Measurements from ENCODE around the gene SORBS2.

The SORBS2 gene

DNA sequence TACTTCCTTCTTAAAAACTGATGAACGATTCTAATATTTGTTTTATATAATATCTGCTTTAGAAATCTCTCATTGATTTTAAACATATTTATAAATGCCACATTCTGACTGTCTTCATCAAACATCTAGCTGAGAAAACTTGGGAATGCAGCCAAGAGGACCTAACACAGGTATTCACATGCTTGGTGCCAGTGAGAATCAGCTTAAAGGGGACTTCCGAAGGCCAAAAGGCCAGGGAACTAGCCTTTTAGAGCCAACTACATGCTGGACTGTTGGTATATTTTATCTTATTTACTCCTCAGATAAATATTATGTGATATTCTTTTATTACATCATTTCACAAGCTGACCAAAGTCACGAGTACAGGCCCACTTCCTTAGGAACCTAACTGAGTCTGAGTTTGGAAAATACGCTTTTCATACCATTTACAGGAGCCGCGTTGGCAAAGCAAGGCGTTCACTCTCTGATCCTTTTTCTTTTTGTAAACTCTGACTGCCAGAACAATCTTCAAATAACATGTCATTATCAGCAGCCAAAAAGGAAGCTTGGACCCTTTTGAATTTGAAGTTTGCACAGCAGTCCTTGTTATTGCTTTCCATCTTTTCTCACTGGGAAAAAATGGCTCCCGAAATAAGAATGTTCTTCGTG, 235.6 kb downstream of the SORBS2 start:
- Histone ChIP-seq H3K27ac (ENCODE audit: low read depth, low read length) (peak overlapping the region; percentile 21), H3K9me3 (ENCODE audit: low read length) (no peaks in the 10 kb centered on the region), H3K9ac (ENCODE audit: low read length) (no peak overlapping the region), H3K36me3 (ENCODE audit: insufficient read depth, low read length) (no peaks in the 10 kb centered on the region), H3K4me3 (ENCODE audit: low read depth in 1 of 2, low read length in 2 of 2) (no peak overlapping the region), H3K27me3 (ENCODE audit: control insufficient read depth in 1 of 2, insufficient read depth in 2 of 2, low read length in 2 of 2) (no peaks in the 10 kb centered on the region), H3K4me1 (ENCODE audit: insufficient read depth, low read length) (peaks cover 20% of the 10 kb centered on the region)

DNA sequence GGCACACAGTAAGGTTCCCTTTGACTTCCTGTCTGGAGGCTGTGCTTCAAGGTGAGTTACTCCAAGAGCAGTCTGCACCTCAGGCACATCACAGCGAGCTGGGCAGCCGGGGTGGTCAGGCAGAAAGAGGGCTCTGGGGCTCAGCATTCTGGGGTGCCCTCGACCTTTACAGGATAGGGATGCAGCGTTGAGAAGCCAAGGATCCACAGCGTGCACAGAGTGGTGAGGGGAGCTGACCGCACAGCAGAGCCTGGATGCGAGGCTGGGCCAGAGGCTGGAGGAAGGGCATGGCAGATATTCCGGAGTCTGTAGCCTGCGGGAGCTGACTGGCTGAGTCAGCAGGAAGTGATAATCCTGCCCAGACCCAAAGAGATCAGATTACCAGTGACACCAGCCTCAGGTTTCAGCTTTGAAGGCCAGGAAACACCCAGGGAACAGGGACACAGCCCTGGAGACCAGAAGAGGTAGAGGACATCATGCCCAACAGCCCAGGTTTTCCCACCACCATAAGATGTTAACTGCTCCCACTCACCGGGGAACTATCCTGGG, 238.3 kb downstream of the SORBS2 start:
- Histone ChIP-seq H3K4me3 (ENCODE audit: low read depth in 1 of 2, low read length in 2 of 2) (no peak overlapping the region), H3K27me3 (ENCODE audit: control insufficient read depth in 1 of 2, insufficient read depth in 2 of 2, low read length in 2 of 2) (no peaks in the 10 kb centered on the region), H3K36me3 (ENCODE audit: insufficient read depth, low read length) (no peaks in the 10 kb centered on the region), H3K4me1 (ENCODE audit: insufficient read depth, low read length) (peaks cover 31% of the 10 kb centered on the region), H3K27ac (ENCODE audit: low read depth, low read length) (no peak overlapping the region), H3K9me3 (ENCODE audit: low read length) (no peaks in the 10 kb centered on the region), H3K9ac (ENCODE audit: low read length) (no peak overlapping the region)

DNA sequence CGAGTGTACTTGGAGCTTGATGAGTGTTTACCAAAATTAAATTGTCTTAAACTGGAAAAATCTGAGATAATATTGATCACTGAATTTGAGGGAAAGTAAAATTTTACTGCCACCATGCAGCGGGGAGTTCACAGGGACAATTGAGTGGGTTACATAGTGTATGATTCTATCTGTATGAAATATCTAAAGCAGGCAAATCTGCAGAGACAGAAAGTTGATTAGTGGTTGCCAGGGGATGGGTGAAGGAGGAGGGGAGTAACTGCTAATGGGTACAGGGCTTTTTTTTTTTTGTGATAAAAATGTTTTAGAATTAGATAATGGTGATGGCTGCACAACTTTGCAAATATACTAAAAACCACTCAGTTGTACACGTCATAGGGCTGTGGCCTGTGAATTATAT, 241.3 kb downstream of the SORBS2 start:
- Histone ChIP-seq H3K4me1 (ENCODE audit: insufficient read depth, low read length) (peaks cover 48% of the 10 kb centered on the region), H3K36me3 (ENCODE audit: insufficient read depth, low read length) (no peaks in the 10 kb centered on the region), H3K4me3 (ENCODE audit: low read depth in 1 of 2, low read length in 2 of 2) (no peak overlapping the region), H3K9ac (ENCODE audit: low read length) (no peak overlapping the region), H3K9me3 (ENCODE audit: low read length) (no peaks in the 10 kb centered on the region), H3K27ac (ENCODE audit: low read depth, low read length) (no peak overlapping the region), H3K27me3 (ENCODE audit: control insufficient read depth in 1 of 2, insufficient read depth in 2 of 2, low read length in 2 of 2) (no peaks in the 10 kb centered on the region)

DNA sequence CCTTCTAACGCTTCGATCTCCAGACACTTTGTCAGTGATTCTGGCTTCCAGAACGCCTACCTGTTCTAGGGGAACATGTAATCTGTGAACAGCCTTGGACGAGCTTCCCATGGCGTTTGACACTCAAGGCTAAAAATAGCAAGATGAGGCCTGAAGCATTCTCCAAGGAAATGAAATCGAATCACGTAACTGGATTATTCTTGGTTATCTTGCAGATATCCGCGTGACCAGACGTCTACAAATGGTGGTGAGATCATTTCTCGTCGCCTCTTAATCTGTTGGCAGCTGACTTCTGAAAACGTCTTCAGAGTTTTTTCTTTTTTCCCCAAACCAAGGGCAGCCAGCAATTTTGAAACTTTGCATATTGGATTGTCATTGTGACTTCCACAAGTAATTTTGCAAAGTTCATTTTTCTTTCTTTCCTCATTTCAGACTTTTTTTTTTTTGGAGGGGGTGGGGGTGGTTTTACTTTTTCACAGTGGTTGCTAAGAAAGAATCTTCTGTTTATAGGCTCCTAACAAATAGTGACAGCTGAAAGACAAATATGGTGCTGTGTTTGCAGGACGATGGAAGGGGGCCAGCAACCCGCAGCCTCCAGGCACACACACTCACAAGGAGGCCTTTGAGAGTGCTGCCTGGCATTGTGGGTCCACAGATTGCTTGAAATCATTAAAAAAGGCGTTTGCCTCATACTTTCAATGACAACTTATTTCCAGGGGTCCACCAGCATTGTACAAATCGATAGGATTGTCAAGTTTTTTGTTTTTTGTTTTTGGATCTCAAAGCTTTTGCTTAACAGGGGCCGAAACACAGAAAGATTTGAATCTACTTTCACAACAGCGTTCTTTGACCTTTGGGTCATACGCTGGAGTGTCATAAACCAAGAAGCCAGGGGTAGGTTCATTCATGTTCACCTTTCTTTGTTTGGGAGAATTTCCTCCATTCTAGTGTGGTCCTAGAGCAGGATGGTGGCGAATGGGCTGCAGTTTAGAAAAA, 244.3 kb downstream of the SORBS2 start:
- peak overlapping the region in 1 of 2 donors; percentile 42 for H3K4me3 ChIP-seq (ENCODE audit: low read depth in 1 of 2, low read length in 2 of 2)
- no peaks in the 10 kb centered on the region for H3K27me3 ChIP-seq (ENCODE audit: control insufficient read depth in 1 of 2, insufficient read depth in 2 of 2, low read length in 2 of 2)
- H3K27ac ChIP-seq (ENCODE audit: low read depth, low read length): peak overlapping the region; percentile 89
- H3K36me3 ChIP-seq (ENCODE audit: insufficient read depth, low read length): no peaks in the 10 kb centered on the region
- peaks cover 56% of the 10 kb centered on the region for H3K4me1 ChIP-seq (ENCODE audit: insufficient read depth, low read length)
- no peaks in the 10 kb centered on the region for H3K9me3 ChIP-seq (ENCODE audit: low read length)
- peak overlapping the region; percentile 42 for H3K9ac ChIP-seq (ENCODE audit: low read length)

DNA sequence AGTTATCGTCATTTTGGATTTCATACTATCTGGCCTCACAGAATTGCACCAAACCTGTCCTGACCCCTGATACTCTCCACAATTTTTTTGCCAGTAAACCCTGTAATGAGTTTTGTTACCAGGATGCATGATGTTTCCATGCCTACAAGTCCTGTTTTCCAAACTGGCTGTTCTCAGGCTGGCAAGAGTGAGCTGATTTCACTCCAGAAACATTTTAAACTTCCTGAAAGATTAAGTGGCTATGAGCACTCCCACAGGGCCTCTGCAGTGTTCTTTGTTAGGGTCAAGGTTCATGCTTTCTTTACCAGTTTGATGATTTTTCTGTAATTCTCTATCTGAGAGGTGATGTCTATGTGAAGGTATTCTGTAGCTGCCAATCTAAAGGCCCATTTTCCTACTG, 245.0 kb downstream of the SORBS2 start:
- H3K4me1 ChIP-seq (ENCODE audit: insufficient read depth, low read length): peaks cover 56% of the 10 kb centered on the region
- peak overlapping the region in 1 of 2 donors; percentile 42 for H3K4me3 ChIP-seq (ENCODE audit: low read depth in 1 of 2, low read length in 2 of 2)
- no peaks in the 10 kb centered on the region for H3K36me3 ChIP-seq (ENCODE audit: insufficient read depth, low read length)
- H3K9ac ChIP-seq (ENCODE audit: low read length): peak overlapping the region; percentile 18
- H3K27ac ChIP-seq (ENCODE audit: low read depth, low read length): peak overlapping the region; percentile 89
- no peaks in the 10 kb centered on the region for H3K9me3 ChIP-seq (ENCODE audit: low read length)
- no peaks in the 10 kb centered on the region for H3K27me3 ChIP-seq (ENCODE audit: control insufficient read depth in 1 of 2, insufficient read depth in 2 of 2, low read length in 2 of 2)

DNA sequence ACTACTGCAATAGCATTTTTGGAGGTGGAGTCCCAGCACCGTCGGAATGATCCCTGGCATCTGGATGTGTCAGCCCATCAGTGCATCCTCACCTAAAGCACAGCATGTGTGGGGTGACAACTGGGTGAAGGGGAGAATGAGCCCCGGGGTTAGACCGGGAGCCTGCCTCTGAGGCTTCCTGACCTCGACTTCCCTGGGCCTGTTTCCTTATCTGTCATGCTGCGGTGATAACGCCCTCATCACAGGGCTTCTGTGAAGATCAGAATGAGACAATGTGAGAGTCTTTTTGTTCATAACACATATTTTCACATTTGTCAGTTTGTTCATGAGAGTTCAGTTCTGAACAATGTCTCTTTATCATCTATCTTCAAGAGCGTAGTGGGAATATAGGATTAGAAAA, 245.6 kb downstream of the SORBS2 start:
- H3K36me3 ChIP-seq (ENCODE audit: insufficient read depth, low read length): no peaks in the 10 kb centered on the region
- no peak overlapping the region for H3K4me3 ChIP-seq (ENCODE audit: low read depth in 1 of 2, low read length in 2 of 2)
- no peaks in the 10 kb centered on the region for H3K27me3 ChIP-seq (ENCODE audit: control insufficient read depth in 1 of 2, insufficient read depth in 2 of 2, low read length in 2 of 2)
- H3K9me3 ChIP-seq (ENCODE audit: low read length): no peaks in the 10 kb centered on the region
- peak overlapping the region; percentile 18 for H3K9ac ChIP-seq (ENCODE audit: low read length)
- peaks cover 56% of the 10 kb centered on the region for H3K4me1 ChIP-seq (ENCODE audit: insufficient read depth, low read length)
- H3K27ac ChIP-seq (ENCODE audit: low read depth, low read length): peak overlapping the region; percentile 89

DNA sequence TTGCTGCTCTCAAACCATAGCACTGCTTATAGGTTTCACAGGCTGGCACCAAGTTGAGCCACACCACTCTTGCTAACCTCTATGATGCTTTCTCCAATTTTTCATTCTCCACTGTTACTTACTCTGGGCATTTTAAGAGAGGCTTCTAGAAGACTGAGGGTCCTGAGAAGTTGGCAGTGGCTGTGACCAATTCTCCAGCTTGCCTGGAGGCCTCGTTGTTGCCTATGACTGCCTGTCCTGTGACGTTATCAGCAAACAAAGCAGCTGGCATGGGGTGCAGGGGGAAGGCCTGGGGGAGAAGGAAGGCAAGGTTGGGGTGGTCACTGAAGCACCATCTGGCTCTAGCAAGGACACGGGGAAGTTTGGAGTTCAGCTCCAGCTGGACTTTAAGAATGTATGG, 246.3 kb downstream of the SORBS2 start:
- H3K4me3 ChIP-seq (ENCODE audit: low read depth in 1 of 2, low read length in 2 of 2): no peak overlapping the region
- H3K27ac ChIP-seq (ENCODE audit: low read depth, low read length): peak overlapping the region; percentile 89
- peaks cover 56% of the 10 kb centered on the region for H3K4me1 ChIP-seq (ENCODE audit: insufficient read depth, low read length)
- H3K9me3 ChIP-seq (ENCODE audit: low read length): no peaks in the 10 kb centered on the region
- H3K9ac ChIP-seq (ENCODE audit: low read length): no peak overlapping the region
- H3K36me3 ChIP-seq (ENCODE audit: insufficient read depth, low read length): no peaks in the 10 kb centered on the region
- no peaks in the 10 kb centered on the region for H3K27me3 ChIP-seq (ENCODE audit: control insufficient read depth in 1 of 2, insufficient read depth in 2 of 2, low read length in 2 of 2)

DNA sequence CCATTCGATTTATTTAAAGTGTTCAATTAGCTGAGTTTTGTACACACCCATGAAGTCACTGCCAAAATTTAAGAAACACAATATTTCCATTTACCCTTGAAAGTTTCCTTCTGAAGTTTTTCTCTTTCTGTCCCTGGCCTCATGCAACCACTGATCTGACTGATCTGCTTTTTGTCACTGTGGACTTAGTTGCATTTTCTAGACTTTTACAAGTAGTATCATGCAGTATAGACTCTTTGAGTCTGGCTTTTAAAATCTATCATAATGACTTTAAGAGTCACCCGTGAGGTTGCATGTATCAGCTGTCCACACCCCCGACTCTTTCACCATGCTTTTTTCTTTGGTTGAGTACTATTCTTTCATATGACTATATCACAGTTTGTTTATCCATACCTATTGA, 247.6 kb downstream of the SORBS2 start:
- Histone ChIP-seq H3K27ac (ENCODE audit: low read depth, low read length) (peak overlapping the region; percentile 5), H3K36me3 (ENCODE audit: insufficient read depth, low read length) (no peaks in the 10 kb centered on the region), H3K4me3 (ENCODE audit: low read depth in 1 of 2, low read length in 2 of 2) (no peak overlapping the region), H3K9me3 (ENCODE audit: low read length) (no peaks in the 10 kb centered on the region), H3K4me1 (ENCODE audit: insufficient read depth, low read length) (peaks cover 55% of the 10 kb centered on the region), H3K27me3 (ENCODE audit: control insufficient read depth in 1 of 2, insufficient read depth in 2 of 2, low read length in 2 of 2) (no peaks in the 10 kb centered on the region), H3K9ac (ENCODE audit: low read length) (no peak overlapping the region)

DNA sequence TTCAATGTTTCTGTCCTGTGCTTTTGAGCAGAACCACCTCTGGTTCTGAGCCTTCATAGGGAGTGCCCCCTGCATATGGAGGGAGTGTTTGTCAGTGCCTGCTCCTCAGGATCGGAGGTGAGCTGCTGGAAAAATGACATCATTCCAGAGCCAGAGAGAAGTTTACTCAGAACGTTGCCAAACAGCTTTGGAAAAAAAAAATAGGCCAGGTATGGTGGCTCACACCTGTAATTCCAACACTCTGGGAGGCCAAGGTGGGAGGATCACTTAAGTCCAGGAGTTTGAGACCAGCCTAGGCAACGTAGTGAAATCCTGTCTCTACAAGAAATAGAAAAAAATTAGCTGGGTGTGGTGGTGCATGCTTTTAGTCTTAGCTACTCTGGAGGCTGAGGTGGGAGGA, 249.5 kb downstream of the SORBS2 start:
- no peaks in the 10 kb centered on the region for H3K9me3 ChIP-seq (ENCODE audit: low read length)
- no peaks in the 10 kb centered on the region for H3K27me3 ChIP-seq (ENCODE audit: control insufficient read depth in 1 of 2, insufficient read depth in 2 of 2, low read length in 2 of 2)
- no peak overlapping the region for H3K9ac ChIP-seq (ENCODE audit: low read length)
- no peaks in the 10 kb centered on the region for H3K36me3 ChIP-seq (ENCODE audit: insufficient read depth, low read length)
- peaks cover 38% of the 10 kb centered on the region for H3K4me1 ChIP-seq (ENCODE audit: insufficient read depth, low read length)
- no peak overlapping the region for H3K4me3 ChIP-seq (ENCODE audit: low read depth in 1 of 2, low read length in 2 of 2)
- H3K27ac ChIP-seq (ENCODE audit: low read depth, low read length): no peak overlapping the region

DNA sequence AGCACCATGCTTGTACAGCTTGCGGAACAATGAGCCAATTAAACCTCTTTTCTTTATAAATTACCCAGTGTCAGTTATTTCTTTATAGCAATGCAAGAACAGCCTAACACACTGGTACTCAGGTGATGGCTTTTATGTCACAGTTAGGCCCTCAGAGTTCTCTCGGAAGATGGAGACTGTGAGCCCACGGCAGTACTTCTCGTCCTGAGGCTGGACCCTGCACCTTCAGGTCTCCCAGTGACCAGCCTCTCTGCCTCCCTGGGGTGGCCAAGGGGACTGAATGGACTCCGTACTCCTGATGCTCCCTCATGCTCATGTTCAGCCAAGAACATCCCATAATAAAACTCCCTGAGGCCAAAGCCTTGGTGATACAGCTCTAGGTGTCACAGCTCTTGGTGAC, 251.7 kb downstream of the SORBS2 start:
- Histone ChIP-seq H3K4me1 (ENCODE audit: insufficient read depth, low read length) (peaks cover 18% of the 10 kb centered on the region), H3K4me3 (ENCODE audit: low read depth in 1 of 2, low read length in 2 of 2) (no peak overlapping the region), H3K9me3 (ENCODE audit: low read length) (no peaks in the 10 kb centered on the region), H3K27me3 (ENCODE audit: control insufficient read depth in 1 of 2, insufficient read depth in 2 of 2, low read length in 2 of 2) (no peaks in the 10 kb centered on the region), H3K36me3 (ENCODE audit: insufficient read depth, low read length) (no peaks in the 10 kb centered on the region), H3K27ac (ENCODE audit: low read depth, low read length) (no peak overlapping the region), H3K9ac (ENCODE audit: low read length) (no peak overlapping the region)

DNA sequence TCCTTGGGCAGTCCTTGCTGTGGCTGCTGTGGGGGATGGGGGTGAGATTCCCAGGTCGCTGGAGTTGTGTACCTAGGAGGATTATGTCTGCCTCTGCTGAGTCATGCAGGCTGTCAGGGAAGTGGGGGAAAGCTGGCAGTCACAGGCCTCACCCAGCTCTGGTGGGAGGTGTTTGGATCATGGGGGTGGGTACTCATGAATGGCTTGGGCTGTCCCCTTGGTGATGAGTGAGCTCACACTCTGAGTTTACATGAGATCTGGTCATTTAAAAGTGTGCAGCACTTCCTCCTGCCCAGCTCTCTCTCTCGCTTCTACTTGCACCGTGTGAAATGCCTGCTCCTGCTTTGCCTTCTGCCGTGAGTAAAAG, 252.1 kb downstream of the SORBS2 start:
- peaks cover 18% of the 10 kb centered on the region for H3K4me1 ChIP-seq (ENCODE audit: insufficient read depth, low read length)
- no peak overlapping the region for H3K4me3 ChIP-seq (ENCODE audit: low read depth in 1 of 2, low read length in 2 of 2)
- no peak overlapping the region for H3K9ac ChIP-seq (ENCODE audit: low read length)
- H3K36me3 ChIP-seq (ENCODE audit: insufficient read depth, low read length): no peaks in the 10 kb centered on the region
- H3K27me3 ChIP-seq (ENCODE audit: control insufficient read depth in 1 of 2, insufficient read depth in 2 of 2, low read length in 2 of 2): no peaks in the 10 kb centered on the region
- H3K27ac ChIP-seq (ENCODE audit: low read depth, low read length): no peak overlapping the region
- H3K9me3 ChIP-seq (ENCODE audit: low read length): no peaks in the 10 kb centered on the region

Measured in muscle layer of colon (tissue), 2 donors.